Stimulated activated CD8-positive, alpha-beta memory T cell treated with anti-CD3 and anti-CD28 coated beads, Interleukin-15, amount 100 ng/mL, for 4 hours (primary cell): Measurements from ENCODE around the gene PCP4L1.
A peak's percentile ranks its signal among the peaks of the same experiment; 100 is the strongest.
"Not testable (repeated sequence)": the region's sequence is repeated elsewhere in the genome, so short reads cannot be mapped to it uniquely, and the experiment has no call there.

Experiments used
- DNase-seq, 2 donors: peaks; one replicate each; pipeline ENCODE4 v3.0.0-alpha.2; 2020; ENCODE audit warnings: low read depth in 2 of 2

Gene PCP4L1

GRCh38 chr1:161258439-161259344 is at the start of gene PCP4L1:
PCP4L1 (plus strand) TSS chr1:161258745; CDS start chr1:161258975, 230 bp downstream.
- DNase-seq = peak in 1 of 2 donors; percentile 4

DNA sequence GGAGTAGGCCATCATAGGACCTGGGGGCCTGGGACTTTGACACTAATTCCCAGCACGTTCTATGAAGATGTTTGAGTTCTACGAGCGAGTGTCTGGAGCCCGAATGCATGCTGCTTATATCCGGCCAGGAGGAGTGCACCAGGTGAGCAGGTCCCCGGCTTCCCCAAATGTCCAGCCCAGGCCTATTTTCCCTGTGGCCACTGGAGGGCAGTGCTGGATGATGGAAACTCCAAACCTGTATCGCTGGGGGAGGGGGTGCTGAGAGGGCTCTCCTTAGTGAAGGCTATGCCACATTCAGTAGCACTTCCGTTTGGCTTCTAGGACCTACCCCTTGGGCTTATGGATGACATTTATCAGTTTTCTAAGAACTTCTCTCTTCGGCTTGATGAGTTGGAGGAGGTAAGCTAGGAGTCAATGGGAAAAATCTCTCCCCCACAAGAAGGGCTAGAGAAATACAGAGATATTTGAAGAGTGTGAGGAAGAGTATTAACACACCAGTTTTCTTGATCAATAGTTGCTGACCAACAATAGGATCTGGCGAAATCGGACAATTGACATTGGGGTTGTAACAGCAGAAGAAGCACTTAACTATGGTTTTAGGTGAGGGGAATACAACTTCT is 48.6 kb upstream of the PCP4L1 start:
- DNase-seq = peak in 1 of 2 donors; percentile 47

DNA sequence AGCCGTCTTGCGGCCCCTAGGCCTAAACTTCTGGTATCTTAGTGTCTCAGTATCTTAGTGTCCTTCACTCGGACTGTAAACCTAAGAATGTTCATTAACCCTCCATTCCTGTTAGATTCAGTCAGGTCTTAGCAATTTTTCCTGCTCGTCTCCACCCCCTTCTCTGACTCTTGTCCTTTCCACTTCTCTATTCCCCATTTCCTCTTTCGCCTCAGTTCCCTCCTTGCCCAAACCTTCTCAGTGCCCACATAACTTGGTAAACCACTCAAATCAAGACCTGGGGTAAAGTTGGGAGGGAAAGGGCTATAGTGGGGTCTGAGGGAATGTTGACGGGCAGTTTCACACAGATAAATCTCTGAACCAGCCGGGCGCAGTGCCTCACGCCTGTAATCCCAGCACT is 44.2 kb upstream of the PCP4L1 start:
- DNase-seq = no peak

GRCh38 chr1:161215076-161215475 is 43.5 kb upstream of the PCP4L1 start, which contains the start of gene FCER1G:
FCER1G (plus strand) TSS chr1:161215295; CDS start chr1:161215322, 27 bp downstream.
- DNase-seq = no peak

DNA sequence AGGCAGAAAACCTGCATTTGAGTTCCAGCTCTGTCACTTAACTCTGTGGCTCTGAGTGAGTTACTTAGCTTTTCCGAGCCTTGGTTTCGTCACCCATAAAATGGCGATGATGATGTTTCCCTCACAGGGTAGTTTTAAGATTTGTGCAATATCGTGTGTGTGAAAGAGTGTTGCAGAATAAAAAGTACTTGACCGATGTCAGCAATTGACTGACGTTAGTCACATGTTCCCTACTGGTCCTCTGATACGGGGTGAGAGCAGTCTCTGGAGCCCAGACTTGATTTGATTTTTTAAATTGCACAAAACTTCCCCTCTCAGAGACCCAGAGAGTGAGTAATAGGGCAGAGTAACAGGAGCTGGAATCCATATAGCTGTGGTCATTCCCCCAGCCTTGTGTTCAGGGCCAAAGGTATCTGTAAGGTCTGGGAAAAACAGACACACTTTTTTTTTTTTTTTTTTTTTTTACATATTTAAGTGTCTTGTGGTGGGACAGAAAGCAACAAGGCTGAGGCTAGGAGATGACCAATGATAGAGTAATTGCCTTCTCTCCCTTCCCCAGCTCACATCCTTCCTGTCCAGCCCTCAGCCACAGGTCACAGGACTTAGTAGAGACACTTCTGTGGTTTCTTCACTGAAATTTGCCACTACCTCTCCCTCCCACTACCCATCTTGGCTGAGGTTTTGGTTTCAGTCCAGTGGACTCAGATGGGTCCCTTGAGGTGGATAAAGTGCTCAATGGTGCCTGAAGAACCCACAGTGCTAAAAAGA is 41.4 kb upstream of the PCP4L1 start:
- DNase-seq = no peak

GRCh38 chr1:161217831-161218230 is 40.7 kb upstream of the PCP4L1 start:
- DNase-seq = no peak

- no peak for DNase-seq
These were observed 40.1 kb upstream of the PCP4L1 start for GRCh38 chr1:161218301-161219077.

GRCh38 chr1:161219078-161219892 is 39.3 kb upstream of the PCP4L1 start:
- no peak for DNase-seq

DNA sequence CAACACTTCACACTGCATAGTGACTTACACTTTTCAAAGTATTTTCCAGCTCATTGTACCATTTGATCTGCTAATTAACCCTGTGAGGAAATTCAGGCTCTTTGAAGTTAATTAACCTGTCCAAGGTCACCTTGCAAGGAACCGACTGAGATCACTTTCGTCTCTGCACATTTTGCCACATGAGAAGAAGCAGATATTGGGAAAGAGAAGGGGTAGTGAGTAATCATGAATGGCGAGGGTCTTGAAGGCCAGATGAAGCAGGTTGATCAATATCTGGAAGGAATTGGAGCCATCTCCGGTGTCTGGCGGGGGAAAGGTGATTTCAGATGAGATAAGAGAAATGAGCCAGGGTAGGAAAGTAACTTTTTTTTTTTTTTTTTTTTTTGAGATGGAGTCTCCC is 38.5 kb upstream of the PCP4L1 start:
- DNase-seq = no peak

DNA sequence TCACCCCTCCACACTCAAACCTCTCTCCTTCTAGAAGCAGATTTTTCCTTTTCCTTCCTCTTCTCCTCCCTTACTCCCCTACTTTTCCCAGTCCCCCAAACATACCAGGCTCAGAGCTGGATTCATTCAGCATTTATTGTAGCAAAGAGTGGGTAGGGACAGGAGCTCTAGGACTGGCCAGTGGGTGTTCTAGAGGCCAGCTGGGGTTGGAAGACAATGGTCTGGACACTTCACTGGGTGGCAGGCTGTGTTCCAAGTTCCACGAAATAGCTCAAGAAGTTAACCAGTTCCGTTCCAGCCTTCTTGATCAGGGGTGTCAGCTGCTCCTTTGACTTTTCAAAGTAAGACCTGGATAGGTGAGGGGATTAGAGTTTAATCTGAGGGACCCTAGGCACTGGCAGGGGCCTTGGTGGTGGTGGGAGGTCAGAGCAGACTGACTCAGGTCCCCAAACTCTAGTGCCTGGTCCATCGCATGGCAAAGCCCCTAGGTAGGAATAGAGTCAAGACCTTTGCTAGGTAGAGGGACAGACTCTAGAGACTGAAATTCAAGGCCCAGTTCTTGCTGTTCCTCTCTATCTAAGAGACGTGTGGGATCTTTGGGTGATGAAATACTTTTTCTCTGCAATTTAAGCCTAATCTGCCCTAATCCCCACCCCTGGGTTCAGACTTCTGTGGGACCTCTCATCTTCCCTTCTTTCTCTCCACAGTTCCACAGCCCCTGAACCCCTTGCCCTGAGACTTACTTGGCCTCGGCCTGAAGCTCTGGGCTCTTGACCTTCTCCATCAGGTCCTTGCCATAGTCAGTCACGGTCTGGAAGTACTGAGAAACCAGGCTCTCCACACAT is 36.1 kb upstream of the PCP4L1 start:
- DNase-seq = no peak

GRCh38 chr1:161223805-161224694 is 34.5 kb upstream of the PCP4L1 start:
- no peak for DNase-seq

DNA sequence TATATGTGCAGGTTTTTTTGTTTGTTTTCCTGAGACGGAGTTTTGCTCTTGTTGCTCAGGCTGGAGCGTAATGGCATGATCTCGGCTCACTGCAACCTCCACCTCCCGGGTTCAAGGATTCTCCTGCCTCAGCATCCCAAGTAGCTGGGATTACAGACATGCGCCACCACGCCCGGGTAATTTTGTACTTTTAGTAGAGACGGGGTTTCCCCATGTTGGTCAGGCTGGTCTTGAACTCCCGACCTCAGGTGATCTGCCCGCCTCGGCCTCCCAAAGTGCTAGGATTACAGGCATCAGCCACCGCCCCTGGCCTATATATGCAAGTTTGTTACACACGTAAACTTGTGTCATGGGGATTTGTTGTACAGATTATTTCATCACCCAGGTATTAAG is 33.9 kb upstream of the PCP4L1 start:
- DNase-seq = not testable (repeated sequence)

GRCh38 chr1:161225178-161225533 is 33.4 kb upstream of the PCP4L1 start:
- no peak for DNase-seq

DNA sequence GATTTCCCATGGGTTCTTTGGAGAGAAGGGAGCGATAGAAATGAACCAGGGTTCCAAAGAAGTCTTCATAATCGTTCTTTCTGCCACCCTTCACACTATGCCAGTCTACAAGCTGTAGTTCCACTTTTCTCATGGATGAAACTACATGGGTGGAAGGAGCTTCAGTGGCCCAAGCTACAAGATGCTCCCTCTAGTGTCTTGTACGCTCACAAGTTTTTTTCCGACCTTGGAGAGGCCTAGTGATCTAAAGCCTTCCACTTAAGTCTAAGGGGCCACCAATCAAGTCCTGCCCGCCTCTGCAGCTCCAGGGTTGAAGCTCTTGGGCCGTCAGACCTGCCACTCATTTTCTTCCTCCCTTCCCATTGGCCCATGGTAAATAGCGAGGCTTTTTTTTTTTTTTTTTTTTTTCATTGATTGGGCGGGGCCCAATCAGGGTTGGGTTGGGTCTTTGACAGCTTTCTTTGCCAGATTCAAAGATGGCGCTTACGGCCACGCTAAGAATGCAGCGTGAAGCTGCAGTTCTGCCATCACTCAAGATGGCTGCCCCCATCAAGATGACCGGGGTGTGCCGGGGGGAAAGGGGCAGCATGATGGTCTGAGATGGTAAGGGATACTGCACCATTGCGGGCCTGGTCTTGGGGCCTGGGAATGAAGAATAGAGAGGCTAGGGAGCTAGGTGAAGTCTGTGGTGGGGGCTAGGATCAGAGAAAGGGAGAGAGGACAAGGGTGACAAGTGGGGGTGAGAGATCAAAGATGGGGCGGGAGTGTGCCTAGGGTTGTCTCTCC is 32.8 kb upstream of the PCP4L1 start, which contains the start of gene TOMM40L:
TSS of gene TOMM40L (plus strand) at position 527 of the 786 bp plus-strand sequence. CDS start 430 bp downstream, outside the sequence.
- peak; percentile 69 to 87 for DNase-seq

- no peak for DNase-seq
These were observed 32.2 kb upstream of the PCP4L1 start for GRCh38 chr1:161226320-161226711.

DNA sequence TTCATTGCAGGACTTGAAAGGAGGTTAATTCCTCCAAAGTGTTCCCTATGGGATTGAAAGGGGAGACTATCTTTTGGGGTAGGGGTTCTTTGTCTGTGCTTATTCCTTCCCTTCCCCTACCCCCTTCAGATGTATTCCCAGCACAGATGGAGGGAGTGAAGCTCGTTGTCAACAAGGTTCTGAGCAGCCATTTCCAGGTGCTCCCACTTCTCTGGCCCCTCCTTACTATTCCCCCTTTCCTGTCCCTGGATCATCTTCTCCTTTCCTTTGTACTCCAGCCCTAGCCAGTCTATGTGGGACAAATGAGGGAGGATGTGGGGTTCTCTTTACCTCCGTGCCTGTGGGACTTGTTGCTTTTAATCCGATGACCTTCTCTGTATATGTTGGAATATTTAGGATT is 31.8 kb upstream of the PCP4L1 start:
- DNase-seq = no peak

- peak; percentile 56 to 72 for DNase-seq
These were observed 31.2 kb upstream of the PCP4L1 start for GRCh38 chr1:161227196-161227871.
